HEK293 (cell line): ENCODE data around the gene GPER1.
A peak's percentile ranks its signal among the peaks of the same experiment; 100 is the strongest.

Experiments
- CTCF ChIA-PET: fragments of 350-600 bp; formaldehyde crosslinking; extraction: SDS; loops from one replicate; lab custom pipeline; 2021; ENCODE audit warnings: antibody characterized with exemption; lab: Yijun Ruan, JAX
- POLR2A ChIA-PET: fragments of 300-600 bp; formaldehyde crosslinking; extraction: SDS; loops from one replicate; lab custom pipeline; 2020; ENCODE audit warnings: antibody characterized with exemption, inconsistent platforms; lab: Yijun Ruan, JAX
- H3K27ac ChIP-seq: fragments of 200-500 bp; sonication (Bioruptor generic); 2 replicates; pipeline ENCODE4 v1.5.1; 2014; ENCODE audit warnings: low read depth, low read length, control low read depth, inconsistent platforms; ENCODE audit errors: extremely low read depth
- H3K36me3 ChIP-seq, 2 experiments: fragments of 200-500 bp in 1 of 2; sonication (Bioruptor generic) in 1 of 2; 1 replicate in 1 of 2; 2 replicates in 1 of 2; pipeline ENCODE4 v1.5.1; 2014 to 2017; ENCODE audit warnings: inconsistent platforms in 2 of 2, low read length in 2 of 2; ENCODE audit not compliant: control insufficient read depth in 2 of 2, insufficient read depth in 1 of 2
- H3K4me1 ChIP-seq: fragments of 200-500 bp; sonication (Bioruptor generic); 2 replicates; pipeline ENCODE4 v1.5.1; 2014; ENCODE audit warnings: mild to moderate bottlenecking, low read length, inconsistent platforms; ENCODE audit not compliant: control insufficient read depth, insufficient read depth
- H3K4me3 ChIP-seq: 2 replicates; pipeline ENCODE4 v1.5.1; 2011; ENCODE audit warnings: low read depth, mild to moderate bottlenecking, control low read depth, low read length, moderate library complexity
- H3K9me3 ChIP-seq: fragments of 200-500 bp; sonication (Bioruptor generic); 2 replicates; pipeline ENCODE4 v1.5.1; 2014; ENCODE audit warnings: low read depth, low read length, inconsistent platforms; ENCODE audit not compliant: control insufficient read depth, insufficient read depth
- GFI1B ChIP-seq: fragments of 450-650 bp; formaldehyde crosslinking; IDR thresholded peaks from 2 replicates; pipeline ENCODE4 v1.5.1; 2016; ENCODE audit warnings: missing biosample characterization, missing genetic modification characterization
- OVOL3 ChIP-seq: fragments of 450-650 bp; formaldehyde crosslinking; IDR thresholded peaks from 2 replicates; pipeline ENCODE4 v1.5.1; 2016; ENCODE audit warnings: missing biosample characterization, missing genetic modification characterization
- SCRT2 ChIP-seq: fragments of 450-650 bp; formaldehyde crosslinking; IDR thresholded peaks from 2 replicates; pipeline ENCODE4 v1.5.1; 2016; ENCODE audit warnings: missing biosample characterization, missing genetic modification characterization
- TRIM28 ChIP-seq: IDR thresholded peaks from 2 replicates; pipeline ENCODE4 v1.6.1; 2011; ENCODE audit warnings: low read length, control low read depth, borderline replicate concordance
- YY2 ChIP-seq: fragments of 450-650 bp; formaldehyde crosslinking; IDR thresholded peaks from 2 replicates; pipeline ENCODE4 v1.5.1; 2016; ENCODE audit warnings: missing biosample characterization, missing genetic modification characterization
- ZBTB17 ChIP-seq: fragments of 450-650 bp; formaldehyde crosslinking; IDR thresholded peaks from 2 replicates; pipeline ENCODE4 v1.5.1; 2016; ENCODE audit warnings: missing biosample characterization, missing genetic modification characterization
- ZFHX2 ChIP-seq: fragments of 450-650 bp; formaldehyde crosslinking; conservative IDR thresholded peaks from 2 replicates; pipeline ENCODE4 v1.5.1; 2016; ENCODE audit warnings: missing biosample characterization, missing genetic modification characterization
- ZFP3 ChIP-seq: fragments of 450-650 bp; formaldehyde crosslinking; IDR thresholded peaks from 2 replicates; pipeline ENCODE4 v1.5.1; 2016; ENCODE audit warnings: low read depth, missing biosample characterization, missing genetic modification characterization
- ZNF157 ChIP-seq: fragments of 450-650 bp; formaldehyde crosslinking; IDR thresholded peaks from 2 replicates; pipeline ENCODE4 v1.5.1; 2016; ENCODE audit warnings: missing biosample characterization, missing genetic modification characterization
- ZNF184 ChIP-seq: fragments of 450-650 bp; IDR thresholded peaks from 2 replicates; pipeline ENCODE4 v1.5.1; 2018; ENCODE audit warnings: missing biosample characterization, mild to moderate bottlenecking, missing genetic modification characterization
- ZNF214 ChIP-seq: fragments of 450-650 bp; formaldehyde crosslinking; IDR thresholded peaks from 2 replicates; pipeline ENCODE4 v1.5.1; 2017; ENCODE audit warnings: missing biosample characterization, mild to moderate bottlenecking, missing genetic modification characterization, borderline replicate concordance
- ZNF248 ChIP-seq: fragments of 450-650 bp; formaldehyde crosslinking; IDR thresholded peaks from 2 replicates; pipeline ENCODE4 v1.5.1; 2017; ENCODE audit warnings: missing biosample characterization, missing genetic modification characterization
- ZNF26 ChIP-seq: fragments of 450-650 bp; formaldehyde crosslinking; IDR thresholded peaks from 2 replicates; pipeline ENCODE4 v1.5.1; 2016; ENCODE audit warnings: missing biosample characterization, missing genetic modification characterization
- ZNF449 ChIP-seq: fragments of 450-650 bp; formaldehyde crosslinking; IDR thresholded peaks from 2 replicates; pipeline ENCODE4 v1.5.1; 2017; ENCODE audit warnings: missing biosample characterization, mild to moderate bottlenecking, missing genetic modification characterization, moderate library complexity
- ZNF510 ChIP-seq: fragments of 450-650 bp; formaldehyde crosslinking; IDR thresholded peaks from 2 replicates; pipeline ENCODE4 v1.5.1; 2018; ENCODE audit warnings: mild to moderate bottlenecking, missing genetic modification characterization, missing biosample characterization; ENCODE audit not compliant: insufficient replicate concordance
- ZNF521 ChIP-seq: fragments of 450-650 bp; formaldehyde crosslinking; IDR thresholded peaks from 2 replicates; pipeline ENCODE4 v1.5.1; 2017; ENCODE audit warnings: missing biosample characterization, mild to moderate bottlenecking, missing genetic modification characterization
- ZNF580 ChIP-seq: fragments of 450-650 bp; formaldehyde crosslinking; IDR thresholded peaks from 2 replicates; pipeline ENCODE4 v1.5.1; 2016; ENCODE audit warnings: missing biosample characterization, missing genetic modification characterization
- ZNF600 ChIP-seq: fragments of 450-650 bp; formaldehyde crosslinking; IDR thresholded peaks from 2 replicates; pipeline ENCODE4 v1.5.1; 2016; ENCODE audit warnings: missing biosample characterization, missing genetic modification characterization
- ZNF623 ChIP-seq: fragments of 450-650 bp; formaldehyde crosslinking; IDR thresholded peaks from 2 replicates; pipeline ENCODE4 v1.5.1; 2016; ENCODE audit warnings: missing biosample characterization, missing genetic modification characterization
- ZNF629 ChIP-seq: fragments of 450-650 bp; formaldehyde crosslinking; IDR thresholded peaks from 2 replicates; pipeline ENCODE4 v1.5.1; 2017; ENCODE audit warnings: missing biosample characterization, missing genetic modification characterization
- ZNF645 ChIP-seq: fragments of 450-650 bp; formaldehyde crosslinking; IDR thresholded peaks from 2 replicates; pipeline ENCODE4; 2016; ENCODE audit warnings: missing biosample characterization, missing genetic modification characterization
- ZNF776 ChIP-seq: fragments of 450-650 bp; formaldehyde crosslinking; IDR thresholded peaks from 2 replicates; pipeline ENCODE4 v1.5.0; 2017; ENCODE audit warnings: missing biosample characterization, missing genetic modification characterization, borderline replicate concordance

GPER1 gene

GRCh38 chr7:1124164-1124563, 36.3 kb downstream of the GPER1 start:
- Histone ChIP-seq H3K4me1 (no peaks in the 10 kb centered on the region), H3K4me3 (no peak overlapping the region), H3K27ac (no peak overlapping the region)
- CTCF ChIA-PET: interaction anchor here (0.5 to 1.7 kb wide), 3 partner anchors 8 to 350 kb away, joined by 3 to 5 read pairs (median 3); no protein-coding TSS in a partner anchor
- POLR2A ChIA-PET: interaction anchor here (1.2 kb wide), 1 partner anchor 36 kb away, joined by 3 read pairs; no protein-coding TSS in a partner anchor
- TF ChIP-seq ZNF600 (no peak), ZNF580 (tag by site-specific recombination) (no peak), ZNF776 (tag by site-specific recombination) (no peak), ZNF629 (no peak), ZNF510 (tag by site-specific recombination) (no peak)
- TF ChIP-seq, all 188 proteins: peak for 0
- peaks cover 5 to 19% of the 10 kb centered on the region in 2 experiments; a peak in 2 of 3 replicates for H3K36me3 ChIP-seq
- no peaks in the 10 kb centered on the region for H3K9me3 ChIP-seq

GRCh38 chr7:1124816-1125602, 37.1 kb downstream of the GPER1 start:
- CTCF ChIA-PET: interaction anchor here (0.5 to 1.4 kb wide), 3 partner anchors 52 to 350 kb away, joined by 3 to 4 read pairs (median 3); no protein-coding TSS in a partner anchor
- peaks cover 5 to 19% of the 10 kb centered on the region in 2 experiments; a peak in 2 of 3 replicates for H3K36me3 ChIP-seq
- POLR2A ChIA-PET: interaction anchor here (1.2 kb wide), 1 partner anchor 36 kb away, joined by 3 read pairs; no protein-coding TSS in a partner anchor
- H3K9me3 ChIP-seq: no peaks in the 10 kb centered on the region
- no peak overlapping the region for H3K27ac ChIP-seq
- TF ChIP-seq ZFHX2 (tag by site-specific recombination): 0 out of 2 replicates have a peak, but pooled peaks have one; percentile 14
- 0 out of 2 replicates have a peak, but pooled peaks have one; percentile 23 for TF ChIP-seq ZNF623 (tag by site-specific recombination)
- no peak for TF ChIP-seq YY2 (tag by site-specific recombination)
- TF ChIP-seq, all 188 proteins: peak for 2
- H3K4me3 ChIP-seq: no peak overlapping the region
- no peaks in the 10 kb centered on the region for H3K4me1 ChIP-seq

GRCh38 chr7:1125603-1125969, 37.7 kb downstream of the GPER1 start:
- CTCF ChIA-PET: interaction anchor here (1.0 kb wide), 1 partner anchor 51 kb away, joined by 4 read pairs; no protein-coding TSS in a partner anchor

GRCh38 chr7:1127001-1127400, 39.1 kb downstream of the GPER1 start:
- CTCF ChIA-PET: no interaction called here
- Histone ChIP-seq H3K4me3 (no peak overlapping the region), H3K36me3 (peaks cover 5 to 19% of the 10 kb centered on the region in 2 experiments; a peak in 2 of 3 replicates)
- TF ChIP-seq TRIM28: no peak
- TF ChIP-seq GFI1B (tag by site-specific recombination): no peak
- no peak for TF ChIP-seq OVOL3 (tag by site-specific recombination)
- no peak for TF ChIP-seq ZNF184
- no peak for TF ChIP-seq ZNF521 (tag by site-specific recombination)
- TF ChIP-seq ZBTB17: no peak
- TF ChIP-seq ZFP3: no peak
- no peak for TF ChIP-seq ZNF248 (tag by site-specific recombination)
- TF ChIP-seq ZNF645: no peak
- no peak for TF ChIP-seq YY2 (tag by site-specific recombination)
- TF ChIP-seq ZNF449 (tag by site-specific recombination): no peak
- no peak for TF ChIP-seq ZNF214 (tag by site-specific recombination)
- no peak for TF ChIP-seq ZNF26 (tag by site-specific recombination)
- TF ChIP-seq, all 188 proteins: peak for 0
- Histone ChIP-seq H3K27ac (no peak overlapping the region), H3K4me1 (no peaks in the 10 kb centered on the region), H3K9me3 (no peaks in the 10 kb centered on the region)
- POLR2A ChIA-PET: interaction anchor here (0.8 kb wide), 1 partner anchor 12 kb away, joined by 3 read pairs; no protein-coding TSS in a partner anchor

More at GRCh38 chr7:1125603-1125969, 37.7 kb downstream of the GPER1 start:
- Histone ChIP-seq H3K9me3 (no peaks in the 10 kb centered on the region), H3K4me3 (no peak overlapping the region), H3K36me3 (peaks cover 5 to 19% of the 10 kb centered on the region in 2 experiments; a peak in 2 of 3 replicates), H3K27ac (no peak overlapping the region), H3K4me1 (no peaks in the 10 kb centered on the region)
- 0 out of 2 replicates have a peak, but pooled peaks have one; percentile 12 for TF ChIP-seq SCRT2
- TF ChIP-seq ZNF157 (tag by site-specific recombination): no peak
- POLR2A ChIA-PET: interaction anchor here (0.7 kb wide), 1 partner anchor 1447 kb away, joined by 6 read pairs; no protein-coding TSS in a partner anchor
